HEK293T (cell line): ENCODE measurements around the gene PACS2.

ENCODE experiments used
- ARNT ChIP-seq: fragments of 450-650 bp; IDR thresholded peaks from 2 replicates; pipeline ENCODE4 v1.6.1; 2017; ENCODE audit warnings: mild to moderate bottlenecking
- BHLHE40 ChIP-seq: fragments of 450-650 bp; IDR thresholded peaks from 2 replicates; pipeline ENCODE4 v1.6.1; 2016; ENCODE audit warnings: mild to moderate bottlenecking, moderate library complexity, borderline replicate concordance
- ELF4 ChIP-seq: fragments of 450-650 bp; IDR thresholded peaks from 2 replicates; pipeline ENCODE4 v1.6.1; 2017; ENCODE audit warnings: antibody characterized with exemption
- FOXA1 ChIP-seq: fragments of 450-650 bp; IDR thresholded peaks from 2 replicates; pipeline ENCODE4 v1.6.1; 2016; ENCODE audit warnings: mild to moderate bottlenecking
- FOXM1 ChIP-seq: fragments of 450-650 bp; IDR thresholded peaks from 2 replicates; pipeline ENCODE4 v1.6.1; 2017; ENCODE audit warnings: mild to moderate bottlenecking, borderline replicate concordance
- LEF1 ChIP-seq: fragments of 450-650 bp; IDR thresholded peaks from 2 replicates; pipeline ENCODE4 v1.6.1; 2017; ENCODE audit warnings: mild to moderate bottlenecking, borderline replicate concordance
- PKNOX1 ChIP-seq: fragments of 450-650 bp; IDR thresholded peaks from 2 replicates; pipeline ENCODE4 v1.6.1; 2016
- SP1 ChIP-seq: fragments of 450-650 bp; IDR thresholded peaks from 2 replicates; pipeline ENCODE4 v1.6.1; 2017
- TARDBP ChIP-seq: fragments of 450-650 bp; IDR thresholded peaks from 2 replicates; pipeline ENCODE4 v1.6.1; 2016
- ZNF384 ChIP-seq: fragments of 450-650 bp; IDR thresholded peaks from 2 replicates; pipeline ENCODE4 v1.6.1; 2016

- no peak for TF ChIP-seq FOXM1
- TF ChIP-seq FOXA1 = no peak
- no peak for TF ChIP-seq ARNT
- no peak for TF ChIP-seq PKNOX1
- no peak for TF ChIP-seq SP1
- TF ChIP-seq ZNF384 = no peak
- TF ChIP-seq TARDBP = no peak
- no peak for TF ChIP-seq BHLHE40
- no peak for TF ChIP-seq ELF4
- no peak for TF ChIP-seq LEF1
Measured at GRCh38 chr14:105389976-105390848, 75.7 kb downstream of the PACS2 start.
